Fibroblast of mammary gland (primary cell): Measurements from ENCODE around the gene SLC35B1.
A peak's percentile ranks its signal among the peaks of the same experiment; 100 is the strongest.

ENCODE experiments used
- DNase-seq: peaks from one replicate; pipeline ENCODE4 v3.0.0-alpha.2; 2010; ENCODE audit warnings: low read depth
- H3K4me3 ChIP-seq: 2 replicates; pipeline ENCODE4 v1.5.1; 2011; ENCODE audit warnings: low read depth, mild to moderate bottlenecking, low read length, moderate library complexity; ENCODE audit not compliant: control insufficient read depth
- CTCF ChIP-seq: conservative IDR thresholded peaks from 2 replicates; pipeline ENCODE4 v1.5.1; 2011; ENCODE audit warnings: low read depth, low read length, inconsistent platforms; ENCODE audit not compliant: control insufficient read depth, insufficient read depth

SLC35B1 gene

GRCh38 chr17:49715216-49715615 lies 7.5 kb upstream of the SLC35B1 start:
- H3K4me3 ChIP-seq, result no peak overlapping the region
- TF ChIP-seq CTCF, result no peak
- no peak for DNase-seq

GRCh38 chr17:49708515-49709183 lies 885 bp upstream of the SLC35B1 start:
- H3K4me3 ChIP-seq, result peak overlapping the region; percentile 90
- no peak for TF ChIP-seq CTCF
- DNase-seq, result peak; percentile 45

GRCh38 chr17:49707246-49707607 lies 537 bp downstream of the SLC35B1 start:
- TF ChIP-seq CTCF, result no peak
- peak; percentile 14 for DNase-seq
- peak overlapping the region; percentile 90 for H3K4me3 ChIP-seq

GRCh38 chr17:49705254-49705653 lies 2.5 kb downstream of the SLC35B1 start:
- no peak overlapping the region for H3K4me3 ChIP-seq
- TF ChIP-seq CTCF, result no peak
- no peak for DNase-seq

- TF ChIP-seq CTCF, result peak; percentile 60
- H3K4me3 ChIP-seq, result no peak overlapping the region
- peak; percentile 73 for DNase-seq
These were observed 4.0 kb downstream of the SLC35B1 start for GRCh38 chr17:49703557-49704277.

GRCh38 chr17:49700960-49701359 lies 6.8 kb downstream of the SLC35B1 start:
- no peak overlapping the region for H3K4me3 ChIP-seq
- TF ChIP-seq CTCF, result no peak
- no peak for DNase-seq
